PC-9 (cell line): ENCODE results near the gene MAML3. TPM values are rescaled to one million over a fixed set of nuclear protein-coding genes. Genes with fewer than 3 reads are reported as not detected.
"Not testable (repeated sequence)": the region's sequence is repeated elsewhere in the genome, so short reads cannot be mapped to it uniquely, and the experiment has no call there.

Source experiments
- BruUV-seq: library from RNA; stranded (reverse); fragments of 400-500 nt; replicated peaks from 2 replicates; lab custom pipeline; 2021; lab: Mats Ljungman, UMichigan
- CTCF ChIA-PET: fragments of 300-600 bp; sonication (Branson Sonifier 250); formaldehyde crosslinking; loops from one replicate; lab custom pipeline; 2022; ENCODE audit warnings: antibody characterized with exemption; lab: Charles Lee
- POLR2A ChIA-PET: fragments of 300-600 bp; sonication (Branson Sonifier 250); formaldehyde crosslinking; loops from one replicate; lab custom pipeline; 2022; ENCODE audit warnings: antibody characterized with exemption; ENCODE audit not compliant: unreplicated experiment; lab: Charles Lee
- DNase-seq, 2 experiments: peaks; one replicate each; pipeline versions ENCODE4 v3.0.0 to v3.0.0-alpha.2; 2015 to 2022; ENCODE audit warnings: mixed read lengths in 1 of 2
- H2AFZ ChIP-seq: fragments of 200-600 bp; sonication (generic); 2 replicates; pipeline ENCODE4 v1.8.1; 2017; ENCODE audit warnings: antibody characterized with exemption
- H3F3A ChIP-seq: fragments of 200-600 bp; sonication (generic); 2 replicates; pipeline ENCODE4 v1.8.1; 2017; ENCODE audit warnings: antibody characterized with exemption, mild to moderate bottlenecking, low read depth; ENCODE audit not compliant: insufficient read depth
- H3K27ac ChIP-seq: fragments of 200-600 bp; sonication (generic); 2 replicates; pipeline ENCODE4 v1.6.1; 2016; ENCODE audit warnings: mixed run types
- H3K27me3 ChIP-seq: fragments of 200-600 bp; sonication (generic); 2 replicates; pipeline ENCODE4 v1.6.1; 2016; ENCODE audit warnings: low read depth, mixed run types; ENCODE audit not compliant: insufficient read depth
- H3K36me3 ChIP-seq: fragments of 200-600 bp; sonication (generic); 2 replicates; pipeline ENCODE4 v1.6.1; 2016; ENCODE audit warnings: low read depth, mixed run types
- H3K4me1 ChIP-seq: fragments of 200-600 bp; sonication (generic); replicated peaks from 2 replicates; pipeline ENCODE4 v1.6.1; 2016; ENCODE audit warnings: mixed run types; ENCODE audit not compliant: insufficient read depth
- H3K4me2 ChIP-seq: fragments of 200-600 bp; sonication (generic); 2 replicates; pipeline ENCODE4 v1.6.1; 2017; ENCODE audit warnings: mixed run types
- H3K4me3 ChIP-seq: fragments of 200-600 bp; sonication (generic); 2 replicates; pipeline ENCODE4 v1.6.1; 2016; ENCODE audit warnings: mixed run types
- H3K79me2 ChIP-seq: fragments of 200-600 bp; sonication (generic); 2 replicates; pipeline ENCODE4 v1.6.1; 2017; ENCODE audit warnings: low read depth, mixed run types
- H3K9me2 ChIP-seq: fragments of 200-600 bp; sonication (generic); 2 replicates; pipeline ENCODE4 v1.8.1; 2017; ENCODE audit warnings: mild to moderate bottlenecking; ENCODE audit not compliant: insufficient read depth
- H3K9me3 ChIP-seq: fragments of 200-600 bp; sonication (generic); 2 replicates; pipeline ENCODE4 v1.8.1; 2016; ENCODE audit warnings: low read depth; ENCODE audit not compliant: insufficient read depth
- H4K20me1 ChIP-seq: fragments of 200-600 bp; sonication (generic); 2 replicates; pipeline ENCODE4 v1.8.1; 2017; ENCODE audit not compliant: insufficient read depth
- CTCF ChIP-seq: fragments of 200-600 bp; sonication (generic); conservative IDR thresholded peaks from 2 replicates; pipeline ENCODE4 v1.6.1; 2017; ENCODE audit warnings: mixed run types, antibody characterized with exemption, mild to moderate bottlenecking, moderate library complexity
- EZH2 ChIP-seq: fragments of 200-600 bp; sonication (generic); IDR thresholded peaks from 2 replicates; pipeline ENCODE4 v1.8.0; 2017; ENCODE audit warnings: antibody characterized with exemption, low read depth
- intact Hi-C: fragments of 100-400 bp; cut with micrococcal nuclease; formaldehyde crosslinking; loops from one replicate; pipeline ENCODE4 v1.10.0; 2022; ENCODE audit not compliant: unreplicated experiment
- total RNA-seq: library from RNA; stranded (reverse); gene quantifications from 2 replicates; pipeline ENCODE4 v1.2.3, GENCODE V29; 2021

MAML3 gene
- total RNA-seq, 1 experiment from 2014 or later, result 15.2 TPM

- intact Hi-C loops, result no loop called here
- no peaks in the 10 kb centered on the region for H3K27me3 ChIP-seq
- no peak overlapping the region for H2AFZ ChIP-seq
- no peak for TF ChIP-seq CTCF
- TF ChIP-seq EZH2, result no peak
- CTCF ChIA-PET, result interaction anchor here (0.6 kb wide), 2 partner anchors 502 to 784 kb away, joined by 3 to 7 read pairs; no protein-coding TSS in a partner anchor
- no peak overlapping the region for H3K4me3 ChIP-seq
- H3K27ac ChIP-seq, result no peak overlapping the region
- no peaks in the 10 kb centered on the region for H3K4me1 ChIP-seq
- no peaks in the 10 kb centered on the region for H4K20me1 ChIP-seq
- no peaks in the 10 kb centered on the region for H3K79me2 ChIP-seq
- H3K9me2 ChIP-seq, result no peaks in the 10 kb centered on the region
- POLR2A ChIA-PET, result no interaction called here
- no peaks in the 10 kb centered on the region for H3K9me3 ChIP-seq
- H3K4me2 ChIP-seq, result no peak overlapping the region
- no TSS peak for BruUV-seq
- no peaks in the 10 kb centered on the region for H3F3A ChIP-seq
- no peaks in the 10 kb centered on the region for H3K36me3 ChIP-seq
- no peak for DNase-seq
These were observed 444.3 kb downstream of the MAML3 start for GRCh38 chr4:139709660-139710059.

GRCh38 chr4:139704915-139705485, 449.0 kb downstream of the MAML3 start:
- H3K9me2 ChIP-seq, result no peaks in the 10 kb centered on the region
- H3K4me3 ChIP-seq, result no peak overlapping the region
- H3K27ac ChIP-seq, result no peak overlapping the region
- H3K79me2 ChIP-seq, result no peaks in the 10 kb centered on the region
- no peak overlapping the region for H3K4me2 ChIP-seq
- no peaks in the 10 kb centered on the region for H3K9me3 ChIP-seq
- no peak overlapping the region for H2AFZ ChIP-seq
- H3K36me3 ChIP-seq, result no peaks in the 10 kb centered on the region
- H3K27me3 ChIP-seq, result no peaks in the 10 kb centered on the region
- no TSS peak for BruUV-seq
- TF ChIP-seq EZH2 (no peak), CTCF (no peak)
- no peaks in the 10 kb centered on the region for H3K4me1 ChIP-seq
- H4K20me1 ChIP-seq, result no peaks in the 10 kb centered on the region
- no peak for DNase-seq
- no peaks in the 10 kb centered on the region for H3F3A ChIP-seq
- ChIA-PET CTCF (interaction anchor here (0.6 kb wide), 2 partner anchors 50 to 60 kb away, joined by 6 to 7 read pairs; no protein-coding TSS in a partner anchor), POLR2A (interaction anchor here (0.7 kb wide), 1 partner anchor 258 kb away, joined by 4 read pairs; no protein-coding TSS in a partner anchor)
- intact Hi-C loops, result no loop called here

- Histone ChIP-seq H4K20me1 (no peaks in the 10 kb centered on the region), H3K4me1 (no peaks in the 10 kb centered on the region), H3K9me2 (no peaks in the 10 kb centered on the region), H3K27me3 (no peaks in the 10 kb centered on the region), H2AFZ (no peak overlapping the region), H3F3A (no peaks in the 10 kb centered on the region), H3K27ac (no peak overlapping the region), H3K79me2 (no peaks in the 10 kb centered on the region), H3K4me2 (no peak overlapping the region), H3K9me3 (no peaks in the 10 kb centered on the region), H3K36me3 (no peaks in the 10 kb centered on the region), H3K4me3 (no peak overlapping the region)
- BruUV-seq, result no TSS peak
- intact Hi-C loops, result no loop called here
- TF ChIP-seq CTCF, result no peak
- TF ChIP-seq EZH2, result no peak
- POLR2A ChIA-PET, result no interaction called here
- CTCF ChIA-PET, result no interaction called here
- no peak for DNase-seq
These were observed 453.4 kb downstream of the MAML3 start for GRCh38 chr4:139700568-139700967.

- H3K9me2 ChIP-seq, H3K4me1 ChIP-seq, H3K9me3 ChIP-seq, BruUV-seq, H3K27ac ChIP-seq, POLR2A ChIA-PET, H4K20me1 ChIP-seq, H3K4me3 ChIP-seq, H2AFZ ChIP-seq, H3F3A ChIP-seq, H3K4me2 ChIP-seq, DNase-seq, H3K27me3 ChIP-seq, H3K79me2 ChIP-seq, H3K36me3 ChIP-seq, intact Hi-C loops: not testable (repeated sequence)
- CTCF ChIA-PET, result interaction anchor here (0.7 kb wide), 1 partner anchor 35 kb away, joined by 3 read pairs; no protein-coding TSS in a partner anchor
These were observed 455.6 kb downstream of the MAML3 start for GRCh38 chr4:139698167-139698925.
